Nephron progenitor cell (in vitro differentiated cells): ENCODE results near the gene SYT6.

Experiments
- DNase-seq: peaks from one replicate; pipeline ENCODE4 v3.0.0; 2021
- H3K27ac Mint-ChIP-seq: 2 replicates; pipeline ENCODE4 v1.8.0; 2021; ENCODE audit warnings: mild to moderate bottlenecking, moderate library complexity, mixed read lengths
- H3K27me3 Mint-ChIP-seq: 2 replicates; pipeline ENCODE4 v1.8.0; 2021; ENCODE audit warnings: mild to moderate bottlenecking, low read depth, mixed read lengths; ENCODE audit not compliant: poor library complexity
- H3K36me3 Mint-ChIP-seq: 2 replicates; pipeline ENCODE4 v1.8.0; 2021; ENCODE audit warnings: low read depth, mixed read lengths
- H3K4me1 Mint-ChIP-seq: 2 replicates; pipeline ENCODE4 v1.8.0; 2021; ENCODE audit warnings: mixed read lengths
- H3K4me3 Mint-ChIP-seq: 2 replicates; pipeline ENCODE4 v1.8.0; 2021; ENCODE audit warnings: mild to moderate bottlenecking, moderate library complexity, mixed read lengths
- H3K9me3 Mint-ChIP-seq: 2 replicates; pipeline ENCODE4 v1.8.0; 2021; ENCODE audit warnings: mild to moderate bottlenecking, moderate library complexity, mixed read lengths
- TF ChIP-seq, protein P1 (sequence below): fragments of 200-600 bp; sonication (generic); IDR thresholded peaks from 2 replicates; pipeline ENCODE4 v1.5.0; 2021; ENCODE audit warnings: antibody characterized with exemption

The SYT6 gene

DNA sequence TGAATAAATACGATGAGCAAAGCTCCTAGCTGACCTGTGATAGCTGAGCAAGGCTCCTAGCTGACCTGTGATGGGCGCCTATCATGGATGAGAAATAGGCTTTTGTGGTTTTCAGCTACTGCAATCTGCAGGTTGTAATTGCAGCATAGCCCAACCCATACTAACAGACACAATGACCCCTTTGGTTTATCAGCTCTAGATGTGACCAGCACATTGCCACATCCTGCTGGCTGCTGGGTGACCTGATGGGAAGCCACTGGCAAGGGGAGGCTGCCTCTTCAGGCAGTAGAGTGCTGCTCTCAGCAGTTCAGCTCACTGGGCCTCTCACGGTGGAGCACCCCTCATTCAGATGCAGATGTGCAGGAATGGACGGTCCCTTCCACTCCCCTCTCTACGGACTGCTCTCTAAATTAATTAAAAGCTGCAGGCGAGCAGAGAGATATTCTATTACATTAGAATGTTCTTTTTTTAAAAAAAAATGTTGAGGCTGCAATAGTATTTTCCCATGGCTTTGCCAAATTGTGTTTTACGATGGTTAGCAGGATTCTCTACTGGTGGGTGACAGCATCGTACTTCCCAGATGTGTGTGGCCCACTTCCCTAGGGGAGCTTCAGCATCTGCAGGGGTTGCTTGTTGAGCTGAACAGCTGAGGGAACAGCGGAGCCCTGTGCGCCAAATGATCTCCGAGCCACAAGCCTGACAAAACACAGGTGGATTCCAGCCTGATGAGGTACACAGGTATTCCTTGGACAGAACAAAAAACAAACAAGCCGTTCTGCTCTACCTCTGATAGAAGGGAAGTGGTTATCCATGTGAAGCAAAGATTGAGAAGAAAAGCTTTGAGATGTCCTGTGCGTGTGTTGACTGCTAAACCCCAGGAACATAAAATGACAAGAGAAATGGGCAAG is 65.0 kb downstream of the SYT6 start:
- H3K4me1 Mint-ChIP-seq: peaks cover 34% of the 10 kb centered on the region
- peaks cover 64% of the 10 kb centered on the region for H3K36me3 Mint-ChIP-seq
- no peak overlapping the region for H3K4me3 Mint-ChIP-seq
- TF ChIP-seq, protein P1, sequence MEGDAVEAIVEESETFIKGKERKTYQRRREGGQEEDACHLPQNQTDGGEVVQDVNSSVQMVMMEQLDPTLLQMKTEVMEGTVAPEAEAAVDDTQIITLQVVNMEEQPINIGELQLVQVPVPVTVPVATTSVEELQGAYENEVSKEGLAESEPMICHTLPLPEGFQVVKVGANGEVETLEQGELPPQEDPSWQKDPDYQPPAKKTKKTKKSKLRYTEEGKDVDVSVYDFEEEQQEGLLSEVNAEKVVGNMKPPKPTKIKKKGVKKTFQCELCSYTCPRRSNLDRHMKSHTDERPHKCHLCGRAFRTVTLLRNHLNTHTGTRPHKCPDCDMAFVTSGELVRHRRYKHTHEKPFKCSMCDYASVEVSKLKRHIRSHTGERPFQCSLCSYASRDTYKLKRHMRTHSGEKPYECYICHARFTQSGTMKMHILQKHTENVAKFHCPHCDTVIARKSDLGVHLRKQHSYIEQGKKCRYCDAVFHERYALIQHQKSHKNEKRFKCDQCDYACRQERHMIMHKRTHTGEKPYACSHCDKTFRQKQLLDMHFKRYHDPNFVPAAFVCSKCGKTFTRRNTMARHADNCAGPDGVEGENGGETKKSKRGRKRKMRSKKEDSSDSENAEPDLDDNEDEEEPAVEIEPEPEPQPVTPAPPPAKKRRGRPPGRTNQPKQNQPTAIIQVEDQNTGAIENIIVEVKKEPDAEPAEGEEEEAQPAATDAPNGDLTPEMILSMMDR: no peak
- peak overlapping the region; percentile 41 for H3K27ac Mint-ChIP-seq
- H3K9me3 Mint-ChIP-seq: no peaks in the 10 kb centered on the region
- no peak for DNase-seq
- H3K27me3 Mint-ChIP-seq: peaks cover 3% of the 10 kb centered on the region

DNA sequence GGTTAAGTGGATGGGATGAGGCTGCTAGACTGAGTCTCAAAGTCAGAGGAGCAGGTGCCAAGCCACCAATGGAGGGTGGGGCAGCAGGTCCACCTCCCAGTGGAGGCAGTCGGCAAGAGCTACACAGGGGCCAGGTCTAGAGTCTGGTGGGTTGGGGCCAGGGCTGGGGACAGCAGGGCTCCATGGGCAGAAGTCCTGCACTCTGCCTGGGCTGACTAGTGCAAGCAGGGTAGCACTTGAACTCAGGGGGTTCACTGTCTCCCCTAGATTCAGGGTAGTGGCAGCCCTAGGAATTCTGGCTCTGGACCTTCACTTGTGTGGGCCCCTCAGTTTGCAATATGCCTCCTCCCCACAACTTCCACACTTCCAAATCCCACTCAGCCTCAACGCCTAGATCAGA is 66.2 kb downstream of the SYT6 start:
- DNase-seq: no peak
- peaks cover 3% of the 10 kb centered on the region for H3K27me3 Mint-ChIP-seq
- H3K27ac Mint-ChIP-seq: no peak overlapping the region
- H3K36me3 Mint-ChIP-seq: peaks cover 53% of the 10 kb centered on the region
- TF ChIP-seq, protein P1: no peak
- H3K4me3 Mint-ChIP-seq: no peak overlapping the region
- H3K4me1 Mint-ChIP-seq: peaks cover 42% of the 10 kb centered on the region
- H3K9me3 Mint-ChIP-seq: no peaks in the 10 kb centered on the region

DNA sequence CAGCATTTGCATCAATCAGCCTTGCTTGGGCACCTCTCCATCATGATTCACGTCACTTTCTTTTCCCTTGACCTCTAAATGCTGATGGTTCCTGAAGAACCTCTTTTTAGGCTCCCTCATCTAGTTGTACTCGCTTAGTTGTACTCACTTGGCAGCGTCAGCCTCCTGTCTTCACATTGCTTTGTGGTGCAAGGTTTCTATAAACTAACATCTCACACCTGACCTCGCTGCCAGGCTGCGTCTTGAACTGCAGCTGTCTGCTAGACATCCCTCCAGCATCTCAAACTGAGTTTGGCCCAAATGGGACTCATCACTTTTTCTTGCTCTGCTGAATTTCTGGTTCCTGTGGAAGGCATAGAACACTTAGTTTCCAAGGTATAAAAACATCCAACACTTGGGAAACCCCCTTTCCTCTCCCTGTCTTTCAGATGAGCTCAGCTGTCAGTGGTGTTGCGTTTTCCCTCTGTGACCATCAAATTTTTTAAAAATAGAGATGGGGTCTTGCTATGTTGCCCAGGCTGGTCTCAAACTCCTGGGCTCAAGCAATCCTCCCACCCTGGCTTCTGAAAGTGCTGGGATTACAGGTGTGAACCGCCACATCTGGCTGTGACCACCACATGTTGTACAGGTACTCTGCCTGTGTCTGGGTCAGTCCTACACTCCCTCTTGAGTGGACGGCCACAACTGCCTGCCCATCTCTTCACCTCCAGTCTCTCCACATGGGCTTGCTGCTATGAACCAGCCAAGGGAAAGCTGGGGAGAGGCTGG is 66.9 kb downstream of the SYT6 start:
- Mint-ChIP-seq H3K27me3 (peaks cover 3% of the 10 kb centered on the region), H3K4me3 (no peak overlapping the region), H3K36me3 (peaks cover 46% of the 10 kb centered on the region), H3K9me3 (no peaks in the 10 kb centered on the region), H3K4me1 (peaks cover 42% of the 10 kb centered on the region), H3K27ac (no peak overlapping the region)
- TF ChIP-seq, protein P1: no peak
- DNase-seq: no peak

DNA sequence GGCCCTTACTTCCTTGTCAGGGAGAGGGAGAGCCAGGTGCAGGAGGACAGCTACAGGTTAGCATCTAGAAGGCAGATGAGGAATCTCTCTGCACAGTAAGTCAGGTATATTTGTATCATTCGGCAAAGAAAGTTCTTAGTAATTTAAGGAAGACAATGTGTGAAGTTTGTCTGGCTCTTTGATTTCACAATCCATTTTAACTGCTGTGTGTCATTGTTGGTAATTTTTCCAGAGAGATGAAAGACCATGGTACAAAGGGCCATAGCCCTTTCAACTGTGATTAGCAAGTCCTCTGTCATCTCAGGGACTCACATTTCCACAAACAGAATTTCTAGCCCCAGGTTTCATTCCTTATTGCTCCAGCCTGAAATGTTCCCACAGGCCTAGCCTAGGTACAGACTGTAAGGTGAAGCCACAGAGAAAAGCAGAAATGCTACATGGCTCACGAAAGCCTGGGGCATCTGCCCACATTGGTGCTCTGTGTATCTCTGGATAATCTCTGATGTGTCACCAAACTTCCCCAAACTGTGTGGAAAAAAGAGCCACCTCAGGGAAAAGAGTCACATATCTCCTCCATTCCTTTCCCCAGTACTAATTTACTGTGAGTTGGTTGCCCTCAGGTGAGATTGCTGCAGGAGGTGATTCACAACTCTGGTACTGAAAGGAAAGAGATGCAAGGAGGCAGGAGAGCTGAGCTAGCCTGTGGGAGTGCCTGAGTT is 70.6 kb downstream of the SYT6 start:
- Mint-ChIP-seq H3K27ac (peak overlapping the region; percentile 98), H3K36me3 (peaks cover 25% of the 10 kb centered on the region), H3K27me3 (no peaks in the 10 kb centered on the region), H3K9me3 (no peaks in the 10 kb centered on the region), H3K4me3 (no peak overlapping the region), H3K4me1 (peaks cover 54% of the 10 kb centered on the region)
- TF ChIP-seq, protein P1: no peak
- DNase-seq: no peak

DNA sequence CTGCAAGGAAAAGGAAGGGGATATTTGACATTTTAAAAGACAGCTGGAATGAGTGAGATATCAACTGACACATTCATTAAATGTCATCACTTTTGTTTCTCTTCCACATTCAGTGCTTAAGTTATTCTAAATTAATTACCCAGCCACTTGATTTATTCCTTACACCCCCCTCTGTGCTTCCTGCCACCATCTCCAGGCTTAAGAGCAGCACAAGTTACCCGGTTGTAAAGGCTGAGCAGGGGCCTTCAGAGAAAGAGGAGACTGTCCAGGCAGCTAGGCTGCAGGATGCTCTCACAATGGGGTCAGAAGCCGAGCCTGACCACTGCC is 71.4 kb downstream of the SYT6 start:
- Mint-ChIP-seq H3K27me3 (peaks cover 3% of the 10 kb centered on the region), H3K36me3 (peaks cover 25% of the 10 kb centered on the region), H3K9me3 (no peaks in the 10 kb centered on the region), H3K4me3 (no peak overlapping the region), H3K27ac (peak overlapping the region; percentile 98), H3K4me1 (peaks cover 61% of the 10 kb centered on the region)
- TF ChIP-seq, protein P1: no peak
- no peak for DNase-seq
